ENCODE data around the gene NOTCH1. TPM values are rescaled to one million over a fixed set of nuclear protein-coding genes. Genes with fewer than 3 reads are reported as not detected.

The NOTCH1 gene
- total RNA-seq, 1 donor from 2014 or later: 284 TPM

GRCh38 chr9:136518623-136519022, 27.2 kb downstream of the NOTCH1 start:
- DNase-seq (ENCODE audit: extremely low read depth, low read depth, low spot score): no peak

- no peak for DNase-seq (ENCODE audit: extremely low read depth, low read depth, low spot score)
Observed at GRCh38 chr9:136517950-136518349, 27.9 kb downstream of the NOTCH1 start.

DNA sequence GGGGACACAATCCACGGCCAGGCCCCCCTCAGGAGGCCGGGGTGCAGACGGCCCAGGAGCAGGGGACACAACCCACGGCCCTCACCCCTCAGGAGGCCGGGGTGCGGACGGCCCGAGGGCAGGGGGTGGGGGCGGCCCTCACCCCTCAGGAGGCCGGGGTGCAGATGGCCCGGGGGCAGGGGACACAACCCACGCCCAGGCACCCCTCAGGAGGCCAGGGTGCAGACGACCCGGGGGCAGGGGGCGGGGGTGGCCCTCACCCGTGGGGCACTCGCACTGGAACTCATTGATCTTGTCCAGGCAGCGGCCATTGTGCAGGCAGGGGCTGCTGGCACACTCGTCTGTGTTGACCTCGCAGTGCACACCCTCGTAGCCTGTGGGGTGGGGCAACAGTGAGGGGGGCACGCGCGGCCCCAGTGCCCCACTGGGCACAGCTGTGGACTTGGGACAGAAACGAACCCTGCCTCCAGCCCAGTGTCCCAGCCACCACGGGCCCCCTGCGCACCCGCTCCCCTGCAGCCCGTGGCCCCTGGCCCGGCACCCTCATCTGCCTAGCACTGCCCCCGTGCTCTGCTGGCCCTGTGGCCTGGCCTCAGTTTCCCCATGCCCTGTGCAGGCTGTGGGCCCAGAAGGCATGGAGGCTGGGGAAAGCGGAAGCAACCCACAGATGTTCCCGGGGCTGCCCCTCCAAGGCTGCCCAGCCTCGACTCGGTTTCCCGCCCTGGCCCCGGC, 28.7 kb downstream of the NOTCH1 start:
- no peak for DNase-seq (ENCODE audit: extremely low read depth, low read depth, low spot score)

DNA sequence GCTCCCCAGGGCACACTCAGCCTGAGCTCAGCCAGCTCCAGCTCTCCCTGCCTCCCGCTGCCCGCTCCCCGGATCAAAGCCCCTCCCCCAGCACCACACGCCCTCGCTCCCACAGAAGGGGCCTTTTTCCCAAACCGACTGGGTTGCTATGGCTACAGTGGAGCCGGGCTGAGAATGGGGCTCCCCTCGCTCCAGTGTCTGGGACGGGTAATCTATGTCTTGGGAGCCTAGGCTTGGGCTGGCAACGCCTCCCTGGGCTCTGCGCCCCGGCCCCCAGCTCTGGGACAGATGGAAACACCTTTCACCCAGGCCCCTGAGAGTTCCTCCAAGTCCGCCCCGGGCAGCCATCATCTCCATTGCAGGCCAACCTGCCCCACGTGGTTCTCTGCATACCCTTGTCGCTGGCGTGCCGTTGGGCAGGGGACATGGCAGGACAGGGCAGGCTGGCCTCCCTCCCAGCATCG, 29.6 kb downstream of the NOTCH1 start:
- no peak for DNase-seq (ENCODE audit: extremely low read depth, low read depth, low spot score)

DNA sequence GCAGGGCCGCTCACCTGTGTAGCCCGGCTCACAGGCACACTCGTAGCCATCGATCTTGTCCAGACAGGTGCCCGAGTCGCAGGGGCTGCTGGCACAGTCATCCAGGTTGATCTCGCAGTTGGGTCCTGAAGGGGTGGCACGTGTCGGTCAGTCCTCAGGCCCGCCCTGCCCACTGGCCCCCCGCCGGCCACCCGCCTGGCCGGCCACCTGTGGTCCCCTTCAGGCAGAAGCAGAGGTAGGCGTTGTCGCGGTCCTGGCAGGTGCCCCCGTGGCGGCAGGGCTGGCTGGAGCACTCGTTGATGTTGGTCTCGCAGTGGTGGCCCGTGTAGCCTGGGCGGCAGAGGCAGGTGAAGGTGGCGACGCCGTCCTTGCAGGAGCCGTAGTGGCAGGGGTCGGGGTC, 30.6 kb downstream of the NOTCH1 start:
- DNase-seq (ENCODE audit: extremely low read depth, low read depth, low spot score): no peak

DNA sequence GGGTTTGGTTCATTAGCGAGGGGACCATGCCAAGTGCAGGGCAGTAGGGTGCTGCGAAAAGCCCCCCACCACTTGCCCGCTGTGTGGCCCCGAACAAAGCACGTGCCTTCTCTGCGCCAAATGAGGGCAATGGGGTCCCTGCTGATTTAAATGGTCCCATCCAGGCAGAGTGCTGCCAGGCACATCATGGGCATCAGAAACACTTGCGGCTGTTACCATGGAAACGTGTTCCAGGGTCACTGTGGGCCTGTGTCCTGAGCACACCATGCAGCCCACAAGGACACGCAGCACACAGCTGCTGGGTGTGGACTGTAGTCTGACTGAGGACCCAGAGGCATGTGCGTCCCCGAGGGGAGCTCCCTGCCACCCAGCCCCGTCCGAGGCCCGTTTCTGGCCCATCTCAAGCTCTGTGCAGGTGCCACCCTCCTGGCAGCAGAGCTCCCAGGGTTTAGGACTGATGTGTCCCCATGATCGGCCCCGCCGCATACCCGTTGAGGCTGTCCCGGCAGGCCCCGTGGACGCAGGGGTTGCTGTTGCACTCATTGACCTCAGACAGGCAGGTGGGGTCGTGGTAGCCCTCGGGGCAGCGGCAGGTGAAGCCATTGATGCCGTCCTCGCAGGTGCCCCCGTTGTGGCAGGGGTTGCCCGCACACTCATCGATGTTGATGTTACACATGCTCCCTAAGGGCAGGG, 31.7 kb downstream of the NOTCH1 start:
- no peak for DNase-seq (ENCODE audit: extremely low read depth, low read depth, low spot score)

- DNase-seq (ENCODE audit: extremely low read depth, low read depth, low spot score): no peak
Observed at GRCh38 chr9:136513191-136513590, 32.7 kb downstream of the NOTCH1 start.

GRCh38 chr9:136512651-136513071, 33.2 kb downstream of the NOTCH1 start:
- no peak for DNase-seq (ENCODE audit: extremely low read depth, low read depth, low spot score)

DNA sequence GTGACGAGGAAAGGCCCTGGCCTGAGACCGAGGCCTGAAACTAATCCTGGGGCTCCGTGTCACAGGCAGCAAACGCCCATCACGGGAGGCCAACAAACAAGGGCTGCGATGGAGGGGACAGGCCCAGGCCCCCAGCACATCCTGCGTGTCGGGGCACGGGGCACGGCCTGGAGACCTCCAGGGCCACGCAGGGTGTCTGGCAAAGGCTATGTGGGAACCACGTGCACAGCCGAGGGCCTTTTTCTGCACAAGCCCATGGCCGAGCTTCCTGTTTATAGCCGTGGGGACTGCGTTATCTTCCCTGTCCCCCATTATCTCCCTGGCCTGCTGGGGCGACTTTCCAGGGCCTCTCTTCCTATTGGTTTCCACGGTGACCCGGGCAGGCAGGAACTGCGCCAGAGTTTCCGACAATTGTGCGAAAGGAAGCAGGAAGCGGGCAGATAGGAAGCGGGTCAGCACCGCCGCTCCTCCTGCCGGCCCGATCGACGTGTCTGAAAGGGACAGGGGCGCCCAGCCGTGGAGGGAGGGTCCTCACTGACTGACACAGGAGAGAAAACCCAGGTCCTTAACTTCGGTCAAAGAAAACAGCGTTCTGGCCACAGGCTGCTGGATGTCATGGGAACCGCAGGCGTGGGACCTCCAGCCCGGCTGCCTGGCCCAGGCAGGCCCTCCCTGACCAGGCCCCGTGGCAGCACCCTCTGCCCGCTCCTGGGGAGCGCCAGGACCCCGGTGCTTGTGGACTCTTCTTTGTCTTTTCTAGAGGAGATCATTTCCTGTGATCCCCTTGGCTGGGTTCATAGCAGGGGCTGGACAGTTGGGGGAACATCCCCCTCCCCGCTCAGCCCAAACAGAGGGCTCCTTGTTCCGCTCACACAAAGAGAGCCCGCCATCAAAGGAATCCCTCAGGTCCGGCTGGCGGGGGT, 33.9 kb downstream of the NOTCH1 start:
- DNase-seq (ENCODE audit: extremely low read depth, low read depth, low spot score): peak; percentile 89

DNA sequence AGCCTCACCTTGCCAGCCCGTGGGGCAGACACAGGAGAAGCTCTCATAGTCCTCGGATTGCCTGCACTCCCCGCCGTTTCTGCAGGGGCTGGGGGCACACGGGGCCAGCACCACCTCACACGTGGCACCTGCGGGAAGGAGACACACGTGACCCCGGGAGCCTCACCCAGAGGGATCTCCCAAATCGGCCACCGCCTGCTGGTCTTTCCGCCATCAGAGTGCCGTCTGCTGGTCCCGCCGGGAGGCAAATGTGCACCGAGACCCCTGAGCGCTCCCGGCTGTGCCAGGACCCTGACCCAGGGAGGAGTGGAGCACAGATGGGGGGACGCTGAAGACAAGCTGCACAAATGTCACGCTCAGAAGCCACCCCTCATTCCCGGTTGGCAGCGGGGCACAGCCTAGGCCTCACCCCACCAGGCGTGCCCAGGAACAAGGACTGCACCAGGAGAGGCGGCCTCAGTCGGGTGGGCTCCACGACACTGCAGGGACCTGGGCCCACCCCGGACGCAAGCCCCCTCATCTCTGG, 34.6 kb downstream of the NOTCH1 start:
- DNase-seq (ENCODE audit: extremely low read depth, low read depth, low spot score): no peak

DNA sequence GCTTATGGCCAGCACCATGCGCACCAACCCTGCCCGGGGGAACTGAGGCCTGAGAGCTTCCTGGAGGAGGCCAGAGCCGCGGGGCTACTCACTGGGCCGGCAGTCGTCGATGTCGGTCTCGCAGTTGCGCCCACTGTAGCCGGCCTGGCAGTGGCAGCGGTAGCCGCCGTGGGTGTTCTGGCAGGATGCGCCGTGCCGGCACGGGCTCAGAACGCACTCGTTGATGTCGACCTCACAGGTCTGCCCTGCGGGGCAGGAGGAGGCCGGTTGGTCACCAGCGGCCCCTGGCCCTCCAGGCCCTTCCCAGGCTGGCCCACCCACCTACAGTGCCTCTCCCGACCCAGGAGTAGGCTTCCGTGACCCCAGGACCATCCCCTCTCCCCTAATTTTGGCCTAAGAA, 35.3 kb downstream of the NOTCH1 start:
- no peak for DNase-seq (ENCODE audit: extremely low read depth, low read depth, low spot score)

DNA sequence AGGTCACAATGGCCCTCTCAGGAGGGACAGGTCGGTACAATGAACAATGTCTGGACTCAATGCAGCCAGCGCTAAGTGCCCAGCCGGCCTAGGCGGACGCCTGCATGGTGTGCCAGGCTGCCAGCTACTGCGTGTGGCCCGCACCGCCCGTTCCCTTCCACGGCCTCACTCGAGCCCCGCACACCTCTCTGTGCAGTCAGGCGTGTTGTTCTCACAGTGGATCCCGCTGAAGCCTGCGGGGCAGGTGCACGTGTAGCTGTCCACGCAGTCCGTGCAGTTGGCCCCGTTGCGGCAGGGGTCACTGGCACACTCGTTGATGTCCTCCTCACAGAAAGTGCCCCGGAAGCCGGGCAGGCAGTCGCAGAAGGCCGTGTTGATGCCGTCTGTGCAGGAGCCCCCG, 36.3 kb downstream of the NOTCH1 start:
- DNase-seq (ENCODE audit: extremely low read depth, low read depth, low spot score): no peak

DNA sequence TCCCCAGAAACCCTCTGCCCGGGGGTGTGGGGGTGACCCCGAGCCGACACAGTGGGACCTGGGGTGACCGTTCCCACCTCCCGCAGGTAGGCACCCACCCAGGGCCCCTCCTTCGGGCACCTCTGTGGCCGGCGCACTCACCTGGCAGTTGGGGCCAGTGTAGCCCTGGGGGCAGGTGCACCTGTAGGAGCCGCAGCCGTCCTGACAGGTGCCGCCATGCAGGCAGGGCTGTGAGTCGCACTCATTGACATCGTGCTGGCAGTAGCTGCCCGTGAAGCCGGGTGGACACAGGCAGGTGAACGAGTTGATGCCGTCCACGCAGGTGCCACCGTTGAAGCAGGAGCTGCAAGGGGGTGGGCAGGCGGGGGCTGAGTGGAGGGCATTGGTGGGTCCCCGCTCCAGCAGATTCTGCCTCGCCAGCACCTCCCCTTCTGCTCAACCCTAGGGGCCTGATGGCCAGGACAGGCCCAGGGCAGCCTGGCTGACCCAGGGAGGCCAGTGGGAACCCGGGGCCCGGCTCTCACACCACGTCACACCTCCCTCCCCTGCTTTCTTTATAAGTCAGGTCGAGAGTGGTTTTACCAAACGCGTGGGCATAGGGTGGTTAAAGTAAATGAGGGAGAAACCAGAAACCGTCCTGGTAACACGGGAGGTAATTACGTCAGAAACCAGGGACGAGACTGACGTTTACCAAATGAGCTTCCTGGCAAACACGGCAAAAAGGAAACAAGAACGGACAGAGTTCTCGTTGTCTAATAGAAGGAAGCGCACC, 36.9 kb downstream of the NOTCH1 start:
- no peak for DNase-seq (ENCODE audit: extremely low read depth, low read depth, low spot score)

DNA sequence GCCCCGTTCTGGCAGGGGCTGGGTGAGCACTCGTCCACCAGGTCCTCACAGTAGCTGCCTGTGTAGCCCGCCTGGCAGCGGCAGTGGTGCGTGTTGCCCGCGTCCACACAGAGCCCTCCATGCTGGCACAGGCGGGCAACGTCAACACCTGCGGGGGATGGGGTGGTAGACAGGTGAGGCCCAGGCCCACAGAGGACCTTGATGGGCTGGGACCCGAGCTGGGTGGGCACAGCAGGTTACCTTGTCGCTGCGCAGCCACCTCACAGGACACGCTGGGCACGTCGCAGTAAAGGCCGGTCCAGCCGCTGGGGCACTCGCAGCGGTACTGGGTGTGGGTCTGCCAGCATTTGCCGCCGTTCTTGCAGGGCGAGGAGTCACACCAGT, 37.9 kb downstream of the NOTCH1 start:
- no peak for DNase-seq (ENCODE audit: extremely low read depth, low read depth, low spot score)

DNA sequence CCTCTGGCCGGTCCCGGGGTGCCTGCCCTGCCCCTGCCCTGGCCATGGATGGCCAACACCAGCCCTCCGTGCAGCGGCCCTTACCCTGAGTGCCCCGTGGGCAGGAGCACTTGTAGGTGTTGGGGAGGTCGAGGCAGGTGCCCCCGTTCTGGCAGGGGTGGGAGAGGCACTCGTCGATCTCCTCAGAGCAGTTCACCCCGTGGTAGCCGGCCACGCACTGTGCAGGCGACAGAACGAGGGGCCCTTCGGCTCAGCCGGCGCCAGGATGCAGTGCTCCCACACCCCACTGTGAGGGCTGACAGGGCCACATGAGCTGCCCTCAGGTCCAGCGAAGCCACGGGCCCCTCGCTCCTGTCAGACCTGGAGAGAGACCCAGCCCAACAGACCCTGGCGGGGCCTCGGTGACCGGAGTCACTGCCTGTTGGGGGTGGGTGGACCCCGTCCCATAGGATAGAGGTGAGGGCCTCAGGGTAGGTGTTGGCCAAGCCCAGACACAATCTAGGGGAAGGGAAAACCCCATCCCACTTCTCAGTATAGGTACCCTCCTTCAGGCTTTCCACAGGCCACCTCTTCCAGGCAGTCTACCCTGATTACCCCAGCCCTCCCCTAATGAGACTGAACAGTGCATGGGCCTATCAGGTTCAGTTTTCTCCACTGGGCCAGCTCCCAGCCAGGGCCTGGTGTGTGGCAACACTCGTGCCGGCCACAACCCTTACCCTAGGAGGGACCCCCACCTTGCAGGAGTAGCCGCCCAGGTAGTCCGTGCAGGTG, 38.4 kb downstream of the NOTCH1 start:
- DNase-seq (ENCODE audit: extremely low read depth, low read depth, low spot score): no peak

- DNase-seq (ENCODE audit: extremely low read depth, low read depth, low spot score): no peak
Observed at GRCh38 chr9:136506425-136506824, 39.4 kb downstream of the NOTCH1 start.

GRCh38 chr9:136505406-136506403, 40.1 kb downstream of the NOTCH1 start:
- DNase-seq (ENCODE audit: extremely low read depth, low read depth, low spot score): no peak
